ENCODE data around the gene BCL7A.

Gene BCL7A

GRCh38 chr12:122086116-122086515 is 64.4 kb downstream of the BCL7A start:
- TF ChIP-seq CTCF (conservative IDR thresholded peaks at IDR 0.05; ENCODE audit: low read length): no peak
- no peak for DNase-seq (ENCODE audit: low read depth)
- no peak overlapping the region for H3K4me3 ChIP-seq (ENCODE audit: low read length)

GRCh38 chr12:122086641-122087285 is 65.1 kb downstream of the BCL7A start:
- no peak for TF ChIP-seq CTCF (conservative IDR thresholded peaks at IDR 0.05; ENCODE audit: low read length)
- no peak for DNase-seq (ENCODE audit: low read depth)
- H3K4me3 ChIP-seq (ENCODE audit: low read length): no peak overlapping the region

- H3K4me3 ChIP-seq (ENCODE audit: low read length): no peak overlapping the region
- no peak for DNase-seq (ENCODE audit: low read depth)
- no peak for TF ChIP-seq CTCF (conservative IDR thresholded peaks at IDR 0.05; ENCODE audit: low read length)
These were observed 65.9 kb downstream of the BCL7A start for GRCh38 chr12:122087431-122088178.

GRCh38 chr12:122088179-122088810 is 66.6 kb downstream of the BCL7A start:
- DNase-seq (ENCODE audit: low read depth): no peak
- no peak for TF ChIP-seq CTCF (conservative IDR thresholded peaks at IDR 0.05; ENCODE audit: low read length)
- no peak overlapping the region for H3K4me3 ChIP-seq (ENCODE audit: low read length)

- no peak for TF ChIP-seq CTCF (conservative IDR thresholded peaks at IDR 0.05; ENCODE audit: low read length)
- no peak overlapping the region for H3K4me3 ChIP-seq (ENCODE audit: low read length)
- DNase-seq (ENCODE audit: low read depth): no peak
These were observed 67.4 kb downstream of the BCL7A start for GRCh38 chr12:122089077-122089476.

- no peak overlapping the region for H3K4me3 ChIP-seq (ENCODE audit: low read length)
- peak; percentile 96 for DNase-seq (ENCODE audit: low read depth)
- TF ChIP-seq CTCF (conservative IDR thresholded peaks at IDR 0.05; ENCODE audit: low read length): no peak
These were observed 69.3 kb downstream of the BCL7A start for GRCh38 chr12:122090759-122091515.

All from AG10803 (cell line).